Stimulated activated CD8-positive, alpha-beta memory T cell treated with anti-CD3 and anti-CD28 coated beads, Interleukin-12 subunit alpha, Interleukin-12 subunit beta, amount 100 ng/mL, for 1 hour (primary cell): ENCODE results near the gene EPHB3.

Experiments used
- DNase-seq: peaks from one replicate; pipeline ENCODE4 v3.0.0-alpha.2; 2020; ENCODE audit warnings: low read depth

EPHB3 gene

DNA sequence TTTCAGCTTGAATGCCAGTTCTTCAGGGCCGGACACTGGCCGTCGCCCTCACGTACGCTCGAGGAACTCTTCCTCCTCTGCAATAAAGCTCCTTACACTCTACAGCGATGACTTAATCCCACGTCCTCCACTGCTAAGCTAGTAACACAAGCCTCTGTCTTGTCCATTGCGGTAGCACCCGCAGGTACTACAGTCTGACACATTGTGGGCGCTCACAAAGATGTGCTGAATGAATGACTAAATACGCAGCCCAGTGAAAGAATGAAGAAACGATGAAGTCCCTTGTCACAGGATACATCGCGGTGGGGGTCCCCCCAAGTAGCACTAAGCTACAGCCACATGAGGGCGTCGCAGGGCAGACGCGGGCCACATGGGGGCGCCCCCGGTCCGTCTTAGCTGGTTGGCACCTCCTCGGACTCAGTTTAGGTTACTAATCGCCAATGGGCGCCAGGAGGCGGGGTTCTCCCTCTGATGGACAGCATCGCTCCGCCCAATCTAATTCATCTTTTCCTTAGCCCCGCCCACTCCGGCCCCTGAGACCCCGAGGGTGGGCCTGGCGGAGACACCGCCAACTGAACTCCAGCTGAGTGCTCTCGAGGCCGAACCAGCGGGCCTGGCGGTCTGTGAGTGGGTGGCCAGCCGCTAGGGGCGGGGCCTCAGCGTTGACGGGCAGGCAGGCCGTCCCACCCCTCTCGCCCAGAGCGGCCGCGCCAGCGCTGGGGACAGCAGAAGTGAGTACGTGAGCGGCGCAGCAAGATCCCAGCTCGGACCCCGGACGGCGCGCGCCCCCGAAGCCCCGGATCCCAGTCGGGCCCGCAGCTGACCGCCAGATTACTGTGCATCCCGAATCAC, at the start of gene EPHB3:
TSS of gene EPHB3 (plus strand) at position 725 of the 852 bp plus-strand sequence. CDS start 451 bp downstream, outside the sequence.
- peak; percentile 80 for DNase-seq

DNA sequence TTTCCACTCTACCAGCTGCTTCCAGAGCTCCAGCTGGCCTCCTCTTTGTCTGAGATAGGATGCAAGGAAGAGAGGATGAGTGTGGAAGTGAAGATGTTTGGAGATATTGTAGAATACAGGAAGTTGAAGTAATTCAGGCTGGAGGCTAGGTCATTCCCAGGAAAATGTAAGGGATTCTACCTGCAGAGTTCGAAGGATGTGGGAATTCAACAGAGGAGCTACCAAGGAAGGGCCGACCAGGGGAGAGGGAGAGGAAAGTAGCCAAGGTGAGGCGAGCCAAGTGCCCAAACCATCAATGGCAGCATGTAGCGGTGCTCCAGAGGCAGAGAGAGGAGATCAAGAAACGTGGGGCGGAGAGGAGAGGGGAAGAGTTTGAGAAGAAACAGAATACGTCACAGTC, 49.0 kb upstream of the EPHB3 start:
- no peak for DNase-seq

DNA sequence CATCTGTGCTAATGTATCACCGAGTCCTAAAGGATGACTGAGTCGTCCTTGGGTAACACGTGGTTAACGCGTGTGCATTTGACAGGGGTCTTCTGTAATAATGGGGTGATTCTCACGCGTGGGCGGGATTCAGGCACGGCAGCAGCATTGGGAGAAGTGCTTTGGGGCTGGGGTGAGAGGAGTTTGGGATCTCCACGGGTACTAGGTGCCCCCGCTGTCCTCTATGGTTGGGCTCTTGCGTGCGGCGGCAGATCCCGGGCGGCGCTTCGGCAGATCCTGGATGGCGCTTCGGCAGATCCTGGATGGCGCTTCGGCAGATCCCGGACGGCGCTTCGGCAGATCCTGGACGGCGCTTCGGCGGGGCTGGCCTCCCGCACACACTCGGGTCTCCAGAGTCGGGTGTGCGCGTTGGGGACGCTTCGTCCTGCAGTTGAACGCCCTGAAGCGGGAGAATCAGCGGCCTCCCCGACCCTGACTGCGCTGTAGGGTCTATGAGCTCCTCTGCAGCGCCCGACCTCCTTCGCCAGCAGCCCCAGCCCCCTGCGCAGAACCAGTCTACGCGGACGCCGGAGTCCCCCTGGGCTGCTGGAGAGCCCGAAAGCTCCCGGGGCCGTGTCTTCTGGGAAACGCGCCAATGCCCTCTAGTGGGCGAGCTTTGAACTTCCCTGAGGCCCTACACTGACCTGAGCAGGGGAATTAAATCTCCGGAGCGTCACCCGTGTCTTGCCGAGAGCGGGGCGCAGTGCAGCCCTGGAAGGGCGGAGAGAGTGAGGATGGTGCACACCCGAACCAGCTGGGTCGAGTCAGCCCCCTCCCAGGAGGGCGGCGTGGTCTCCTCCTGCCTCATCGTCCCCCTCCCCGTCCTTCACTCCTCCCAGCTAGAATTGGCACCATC, 48.1 kb upstream of the EPHB3 start:
- peak; percentile 72 for DNase-seq

DNA sequence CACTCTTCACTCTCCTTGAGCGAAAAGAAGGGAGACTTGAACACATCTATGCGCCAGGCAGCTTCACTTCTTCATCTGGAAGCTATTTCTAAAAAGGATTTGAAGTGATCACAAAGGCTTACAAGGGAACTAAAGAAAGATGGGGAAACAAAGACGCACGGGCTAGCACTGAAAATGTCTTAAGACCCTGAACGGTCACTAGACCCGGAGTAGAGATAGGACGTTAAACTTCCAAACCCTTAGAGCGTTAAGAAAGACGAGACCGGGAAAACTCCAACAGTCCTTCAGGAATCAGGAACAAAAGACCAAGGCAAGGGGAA, 47.5 kb upstream of the EPHB3 start:
- no peak for DNase-seq

DNA sequence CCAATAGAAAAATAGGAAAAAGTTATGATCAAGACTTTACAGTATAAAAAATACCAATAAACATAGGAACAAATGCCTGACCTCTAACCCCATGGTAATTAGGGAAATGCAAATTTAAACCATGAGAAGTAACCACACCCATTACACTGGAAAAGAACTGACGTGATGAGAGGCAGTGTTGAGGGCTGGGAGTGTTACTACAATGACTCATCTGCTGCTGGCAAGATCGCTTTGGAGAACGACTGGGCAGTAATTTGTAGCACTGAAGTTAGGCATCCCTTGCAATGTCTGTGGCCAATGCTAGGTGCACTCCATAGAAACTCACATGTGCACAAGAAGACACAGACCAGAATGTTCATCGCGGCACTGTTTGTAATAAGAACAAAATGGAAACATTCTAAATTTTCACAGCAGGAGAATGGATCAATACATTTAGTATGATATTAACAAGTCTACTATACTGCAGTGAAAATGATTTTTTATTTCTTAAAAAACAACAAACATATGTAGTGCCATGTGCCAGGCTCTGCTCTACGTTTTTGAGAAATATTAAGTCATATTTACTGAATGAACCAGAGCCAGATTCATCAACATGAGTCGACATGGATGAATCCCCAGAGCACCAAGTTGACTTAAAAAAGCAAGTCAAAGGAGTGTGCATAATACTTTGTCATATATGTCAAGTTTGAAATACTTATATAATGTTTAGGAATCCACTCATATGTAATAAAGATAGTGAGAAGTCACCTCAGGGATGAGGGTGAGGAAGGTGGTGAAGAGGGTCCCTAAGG, 37.6 kb upstream of the EPHB3 start:
- no peak for DNase-seq

DNA sequence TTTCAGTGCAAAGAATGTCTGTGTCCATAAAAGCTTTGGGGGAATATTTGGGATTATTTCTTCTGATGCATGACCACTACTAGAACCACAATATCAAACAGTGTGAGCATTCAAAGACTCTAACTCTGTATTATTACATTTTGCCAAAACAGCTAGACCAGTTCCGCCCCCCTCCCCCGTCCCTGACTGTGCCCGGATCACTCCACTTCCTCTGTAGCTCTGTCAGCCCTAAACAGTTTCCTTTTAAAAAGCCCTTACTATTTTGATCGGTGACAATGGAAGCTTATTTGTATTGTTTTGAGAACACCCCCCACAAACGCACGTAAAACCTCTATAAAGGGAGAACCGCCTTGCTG, 36.6 kb upstream of the EPHB3 start:
- DNase-seq = no peak

DNA sequence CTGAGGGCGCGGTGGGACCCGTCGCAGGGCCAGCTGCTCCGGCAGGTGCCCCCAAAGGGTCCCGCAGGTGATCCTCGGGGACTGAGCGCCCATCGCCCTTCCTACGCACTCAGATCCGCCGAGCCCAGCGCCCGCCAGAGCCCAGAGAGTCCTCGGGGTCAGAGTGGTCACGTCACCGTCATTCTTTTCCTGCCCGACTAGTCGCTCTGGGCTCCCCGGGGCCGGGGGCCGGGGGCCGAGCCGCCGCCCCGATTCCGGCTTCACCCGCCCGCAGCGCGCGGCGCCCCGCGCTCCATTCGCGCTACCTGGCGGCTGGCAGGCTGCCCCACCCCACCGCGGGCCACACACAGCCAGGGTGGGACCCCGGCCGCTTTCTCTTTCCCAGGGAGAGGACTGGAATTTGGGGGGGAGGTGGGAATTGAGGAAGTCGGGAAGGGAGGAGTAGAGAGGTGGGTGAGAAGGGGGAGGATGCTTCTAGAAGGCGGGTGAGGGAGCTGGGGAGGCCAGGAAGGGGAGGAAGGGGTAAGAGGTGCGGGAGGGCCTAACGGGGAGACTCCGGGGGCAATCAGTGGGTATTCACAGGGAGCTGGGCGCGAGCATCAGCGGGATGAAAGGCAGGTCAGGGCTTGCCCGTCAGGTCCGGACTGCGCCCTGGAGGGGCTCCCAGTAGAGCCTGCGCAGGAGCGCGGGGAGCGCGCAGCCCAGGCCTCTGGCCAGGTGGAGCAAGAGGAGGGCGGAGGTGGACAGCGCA, 36.1 kb upstream of the EPHB3 start:
- DNase-seq = no peak

DNA sequence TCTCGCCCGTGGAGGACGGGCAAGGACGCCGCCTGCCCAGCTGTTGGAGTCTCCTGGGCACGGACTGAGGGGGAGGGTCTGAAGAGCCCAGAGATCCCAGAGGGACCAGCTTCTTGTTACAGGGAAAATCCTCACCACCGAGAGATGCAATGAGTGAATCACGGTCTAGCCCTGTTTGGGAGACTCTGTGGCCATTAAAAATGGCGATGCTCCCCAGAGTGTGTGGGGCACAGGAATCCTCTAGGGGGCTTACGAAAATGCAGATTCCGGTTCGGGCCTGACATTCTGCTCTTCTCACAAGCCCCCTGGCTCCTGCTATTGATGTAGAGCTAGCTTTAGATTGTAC, 35.5 kb upstream of the EPHB3 start:
- DNase-seq = no peak

DNA sequence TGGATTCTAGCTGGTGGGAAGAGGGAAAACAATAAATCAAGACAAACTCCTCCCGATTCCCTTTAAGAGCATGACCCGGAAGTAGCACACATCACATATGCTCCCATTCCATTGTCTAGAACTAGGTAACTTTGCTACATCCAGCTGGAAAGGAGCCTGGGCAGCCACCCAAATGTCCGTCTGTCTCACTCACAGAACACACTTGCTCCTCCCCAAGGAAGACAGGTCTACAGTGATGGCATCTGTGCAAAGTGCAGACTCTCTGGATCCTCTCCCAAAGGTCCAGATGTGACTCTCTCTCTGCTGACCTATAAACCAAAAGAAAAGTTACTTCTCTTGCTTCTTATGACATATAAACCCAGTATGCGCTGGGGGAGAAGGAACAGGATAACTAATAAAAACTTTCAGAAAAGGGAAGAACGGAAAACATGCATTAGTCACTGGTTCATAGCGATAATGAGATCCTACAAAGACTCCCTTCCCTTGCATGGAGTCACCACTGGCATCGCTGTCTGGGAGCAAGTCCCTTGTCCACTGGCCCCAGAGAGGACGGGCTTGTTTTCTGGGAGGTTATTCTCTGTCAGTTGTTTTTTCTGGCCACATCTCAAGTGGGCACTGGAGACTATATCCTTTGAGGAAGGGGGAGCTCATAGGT, 29.8 kb upstream of the EPHB3 start:
- no peak for DNase-seq

DNA sequence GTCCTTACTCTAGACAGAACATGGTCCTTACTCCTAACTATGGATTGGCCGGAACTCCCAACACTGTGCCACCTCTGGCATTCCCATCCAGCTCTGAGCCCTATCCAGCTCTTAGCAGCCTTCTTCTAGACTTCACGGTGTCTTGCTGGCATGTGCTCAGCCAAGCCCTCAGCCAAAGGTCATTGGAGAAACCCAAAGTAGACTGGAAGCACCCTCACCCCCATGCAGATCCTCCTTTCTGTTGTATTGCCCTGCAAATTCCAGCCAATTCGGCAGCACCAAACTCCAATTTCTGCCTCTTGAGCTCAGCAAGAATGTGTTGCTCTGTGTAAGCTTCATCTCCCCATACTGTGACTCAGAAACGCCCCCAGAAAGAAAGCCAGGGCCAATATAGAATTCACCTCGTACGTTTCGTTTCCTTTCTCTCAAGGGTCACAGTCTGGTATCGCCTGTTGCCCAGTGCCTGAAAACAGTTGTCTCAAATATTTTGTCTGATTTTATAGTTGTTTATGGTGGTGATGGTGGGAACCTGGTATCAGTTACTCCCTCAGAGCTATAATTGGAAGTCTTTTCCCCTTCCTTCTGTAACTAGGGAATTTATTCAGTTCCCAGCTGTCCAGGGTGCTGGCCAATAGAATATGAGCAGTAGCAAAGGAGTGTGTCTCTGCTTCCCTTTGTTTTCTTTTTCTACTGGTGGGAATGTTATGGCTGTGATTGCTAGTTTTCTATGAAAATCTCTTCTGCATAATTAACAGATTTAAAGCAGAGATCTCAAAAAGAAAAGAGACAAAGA, 28.4 kb upstream of the EPHB3 start:
- DNase-seq = no peak

DNA sequence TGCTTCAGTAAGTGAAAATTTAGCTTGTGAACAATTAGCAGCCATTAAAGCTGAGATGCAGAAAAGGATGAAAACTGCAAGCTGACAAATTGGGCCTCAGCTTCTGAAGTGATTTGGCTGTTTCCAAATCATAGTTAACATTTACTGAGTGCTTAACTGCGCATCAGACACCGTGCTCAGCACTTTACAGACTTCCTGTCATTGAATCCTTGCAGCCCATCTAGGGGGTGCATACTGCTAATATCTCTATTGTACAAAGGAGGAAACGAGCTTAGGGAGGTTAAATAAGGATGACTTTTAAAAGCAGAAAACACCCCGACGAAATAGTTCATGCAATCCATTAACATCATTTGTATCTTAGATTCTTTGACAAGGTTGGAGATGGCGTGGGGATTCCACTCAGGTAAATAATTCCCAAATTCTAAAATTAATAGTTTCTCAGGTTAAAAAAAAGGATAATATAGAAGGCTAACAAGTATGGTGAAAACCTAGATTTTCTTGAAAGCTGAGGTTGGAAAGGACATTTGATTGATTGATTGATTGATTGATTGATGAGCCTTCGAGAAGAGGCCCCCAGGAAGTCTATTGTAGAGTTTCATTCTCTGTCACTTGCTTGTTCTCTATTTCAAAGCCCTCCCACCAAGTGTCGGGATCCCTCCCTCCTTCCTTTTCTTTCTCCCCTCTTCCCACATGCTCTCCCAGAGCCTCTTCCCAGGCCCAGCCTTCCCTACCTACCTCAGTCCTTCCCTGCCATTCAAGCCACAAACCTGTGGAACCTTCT, 23.5 kb upstream of the EPHB3 start:
- DNase-seq = no peak

DNA sequence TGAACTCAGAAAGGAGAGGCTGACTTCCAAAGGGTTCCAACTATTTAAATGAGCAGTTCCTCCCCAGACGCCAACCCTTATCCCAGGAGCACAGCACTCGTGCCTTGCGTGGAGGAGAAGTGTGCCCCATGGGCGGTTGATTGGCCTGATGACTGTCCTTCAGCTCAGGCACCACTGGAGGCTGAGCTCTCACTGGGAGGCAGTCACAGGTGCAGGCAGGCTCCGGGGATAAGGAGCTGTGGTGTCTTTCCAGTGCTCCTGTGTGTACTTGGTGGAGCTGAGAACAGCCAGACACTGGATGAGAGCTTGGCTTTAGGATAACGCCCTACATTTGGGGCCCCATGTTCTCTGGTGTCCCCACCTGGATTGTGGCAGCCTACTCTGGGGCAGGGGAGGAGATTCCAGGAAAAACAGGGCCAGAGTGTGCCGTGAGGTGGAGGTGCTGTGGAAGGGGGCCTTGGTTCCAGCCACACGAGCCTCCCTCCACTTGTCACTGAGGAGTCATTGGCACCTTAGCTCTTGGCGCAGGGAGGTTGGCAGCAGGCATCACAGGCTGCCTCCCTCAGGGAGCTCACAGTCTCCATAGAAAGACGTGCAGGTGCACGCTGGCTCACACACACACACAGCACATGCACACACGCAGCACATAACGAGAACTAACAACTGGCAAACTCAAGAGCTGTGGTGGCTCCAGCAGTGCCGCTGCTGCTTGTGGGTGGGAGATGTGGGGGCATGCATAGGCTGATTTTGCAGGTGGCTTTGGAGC, 22.7 kb upstream of the EPHB3 start:
- no peak for DNase-seq

DNA sequence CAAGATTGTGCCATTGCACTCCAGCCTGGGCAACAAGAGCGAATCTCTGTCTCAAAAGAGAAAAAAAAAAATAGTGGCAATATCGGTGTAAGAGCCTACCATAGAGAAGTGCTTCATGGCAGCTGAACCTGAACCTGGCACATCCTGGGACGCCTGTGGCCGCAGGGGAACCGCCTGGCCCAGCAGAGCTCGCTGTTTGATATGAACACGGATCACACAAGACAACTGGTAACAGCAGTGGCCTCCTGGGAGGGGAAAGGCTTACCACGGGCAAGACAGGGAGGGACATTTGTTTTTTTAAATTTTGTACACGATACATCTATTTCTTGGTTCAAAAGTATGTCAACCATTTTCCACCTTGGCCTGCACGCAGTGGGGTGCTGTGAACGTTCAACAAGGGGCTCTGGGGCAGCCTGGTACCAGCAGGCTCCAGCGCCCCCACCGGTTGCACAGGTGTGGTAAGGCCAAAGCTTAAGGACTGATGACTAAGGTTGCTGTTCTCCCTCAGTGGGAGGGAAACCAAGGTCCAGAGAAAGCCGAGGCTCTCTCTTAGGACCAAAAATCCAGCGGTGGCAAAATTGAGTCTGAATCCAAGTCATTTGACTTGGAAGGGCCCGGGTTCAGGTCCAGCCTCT, 21.7 kb upstream of the EPHB3 start:
- no peak for DNase-seq

DNA sequence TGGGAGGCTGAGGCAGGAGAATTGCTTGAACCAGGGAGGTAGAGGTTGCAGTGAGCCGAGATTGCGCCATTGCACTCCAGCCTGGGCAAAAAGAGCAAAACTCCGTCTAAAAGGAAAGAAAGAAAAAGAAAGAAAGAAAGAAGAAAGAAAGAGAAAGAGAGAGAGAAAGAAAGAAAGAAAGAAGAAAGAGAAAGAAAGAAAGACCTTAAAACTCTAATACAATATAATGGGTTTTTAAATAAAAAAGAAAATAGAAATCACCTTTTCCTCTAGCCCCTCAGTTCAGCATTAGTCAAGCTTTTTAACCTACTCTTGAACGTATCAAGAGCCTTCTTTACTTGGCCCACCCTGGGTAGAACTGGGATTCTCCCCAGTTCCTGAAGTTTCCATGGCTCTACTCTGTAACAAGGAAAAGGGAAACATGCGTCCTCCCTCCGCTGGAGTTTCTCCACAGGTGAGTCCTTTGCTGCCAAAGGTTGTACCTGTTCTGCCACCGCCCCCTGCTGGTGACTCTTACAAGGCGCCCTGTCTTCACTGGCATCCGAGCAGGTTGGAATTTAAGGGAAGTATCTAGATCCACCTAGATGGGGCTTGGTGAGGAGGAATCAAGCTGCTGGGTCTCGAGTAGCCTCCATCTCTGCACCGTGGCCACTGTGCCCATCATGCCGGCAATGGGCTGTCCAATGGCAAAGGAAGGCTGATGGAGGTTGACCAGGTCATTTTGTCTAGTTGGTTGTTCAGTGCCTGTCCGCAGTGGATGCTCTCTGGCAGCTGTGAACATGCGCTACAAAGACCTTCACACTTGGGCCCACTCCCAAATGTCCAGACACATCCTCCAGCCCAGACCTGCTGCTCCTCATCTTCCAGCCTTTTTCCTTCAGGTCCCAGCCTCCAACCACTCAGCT, 20.6 kb upstream of the EPHB3 start:
- peak; percentile 52 for DNase-seq

DNA sequence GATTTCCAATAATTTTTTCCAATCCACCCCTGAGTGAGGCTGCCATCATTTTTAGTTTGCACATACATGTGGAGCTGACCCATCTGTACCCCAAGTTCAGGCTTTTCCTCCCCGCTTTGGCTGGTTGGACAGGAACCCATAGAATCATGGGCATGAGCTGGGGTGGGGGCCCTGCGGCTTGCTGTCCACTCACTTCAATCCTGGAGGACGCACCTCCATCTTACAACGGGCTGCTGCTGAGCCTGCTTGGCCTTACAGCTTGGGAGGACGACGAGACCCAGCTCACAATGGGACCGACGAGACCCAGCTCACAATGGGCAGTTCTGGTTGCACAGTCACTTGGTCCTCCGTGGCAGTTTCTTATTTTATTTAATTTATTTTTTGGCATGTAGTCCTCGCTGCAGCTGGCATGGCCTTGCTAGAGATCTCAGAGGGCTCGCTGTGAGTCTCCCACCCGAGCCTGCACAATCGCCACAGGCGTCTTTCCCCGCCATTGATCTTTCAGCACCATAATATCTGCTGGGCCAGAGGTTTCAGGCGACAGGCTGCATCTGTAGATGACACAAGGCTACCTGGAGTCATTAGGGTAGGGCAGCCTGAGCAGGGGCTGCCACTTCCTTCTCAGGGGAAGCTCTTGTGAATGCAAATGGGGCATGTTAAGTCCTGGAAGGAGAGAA, 19.6 kb upstream of the EPHB3 start:
- no peak for DNase-seq

DNA sequence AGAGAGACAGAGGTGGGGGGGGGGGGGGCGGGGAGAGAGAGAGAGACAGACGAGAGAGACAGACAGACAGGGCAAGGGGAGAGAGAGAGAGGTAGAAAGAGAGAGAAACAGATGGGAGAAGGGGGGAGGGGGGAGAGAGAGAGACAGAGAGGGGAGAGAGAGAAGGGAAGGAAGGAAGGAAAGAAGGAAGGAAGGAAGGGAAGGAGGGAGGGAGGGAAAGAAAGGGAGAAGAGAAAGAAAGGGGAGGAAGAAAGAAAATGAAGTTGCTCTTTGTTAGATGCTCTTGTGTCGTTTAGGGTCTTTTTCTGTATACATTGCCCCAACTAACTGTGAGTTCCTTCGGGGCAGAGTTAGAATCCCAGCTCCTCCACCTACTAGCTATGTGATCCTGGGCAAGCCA, 19.0 kb upstream of the EPHB3 start:
- DNase-seq = no peak

DNA sequence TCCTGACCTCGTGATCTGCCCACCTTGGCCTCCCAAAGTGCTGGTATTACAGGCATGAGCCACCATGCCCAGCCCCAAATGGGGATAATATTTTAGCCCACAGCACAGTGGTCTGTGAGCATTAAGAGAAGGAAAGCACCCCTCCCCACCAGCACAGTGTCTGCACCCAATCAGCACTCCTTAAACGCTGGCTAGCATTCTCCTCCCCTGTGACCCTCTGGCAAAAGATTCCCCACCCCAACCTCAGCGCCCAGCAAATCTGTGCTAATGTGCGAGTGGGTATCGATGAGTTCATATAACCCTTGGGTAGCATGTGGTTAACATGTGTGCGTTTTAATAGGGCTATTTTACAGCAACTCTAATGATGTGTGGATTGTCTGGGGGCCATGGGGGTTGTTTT, 18.3 kb upstream of the EPHB3 start:
- no peak for DNase-seq
